HG03354 (cell line): ENCODE measurements around the gene GNLY.
"Not testable (repeated sequence)": the region's sequence is repeated elsewhere in the genome, so short reads cannot be mapped to it uniquely, and the experiment has no call there.

ENCODE experiments used
- ATAC-seq: cut with Tn5 transposase; IDR thresholded peaks from one replicate; pipeline ENCODE4 v1.9.1; 2021; ENCODE audit warnings: mild to moderate bottlenecking; ENCODE audit not compliant: unreplicated experiment, poor library complexity, severe bottlenecking

Gene GNLY

GRCh38 chr2:85694052-85695025 lies at the start of gene GNLY:
Gene GNLY (plus strand): TSS chr2:85694358. CDS start chr2:85694419, 61 bp downstream.
- no peak for ATAC-seq

GRCh38 chr2:85644909-85645308 lies 49.2 kb upstream of the GNLY start:
- no peak for ATAC-seq

- ATAC-seq, result no peak
Observed at GRCh38 chr2:85646166-85646565, 48.0 kb upstream of the GNLY start.

GRCh38 chr2:85647823-85648526 lies 46.2 kb upstream of the GNLY start:
- ATAC-seq, result peak; percentile 58

- no peak for ATAC-seq
Observed at GRCh38 chr2:85648619-85649018, 45.5 kb upstream of the GNLY start.

GRCh38 chr2:85649201-85650190 lies 44.7 kb upstream of the GNLY start:
- no peak for ATAC-seq

GRCh38 chr2:85650456-85650855 lies 43.7 kb upstream of the GNLY start:
- ATAC-seq, result no peak

- no peak for ATAC-seq
Observed at GRCh38 chr2:85651097-85651496, 43.1 kb upstream of the GNLY start.

GRCh38 chr2:85652056-85652455 lies 42.1 kb upstream of the GNLY start:
- no peak for ATAC-seq

GRCh38 chr2:85653996-85654395 lies 40.2 kb upstream of the GNLY start:
- ATAC-seq, result no peak

- no peak for ATAC-seq
Observed at GRCh38 chr2:85655961-85656417, 38.2 kb upstream of the GNLY start.

- ATAC-seq, result no peak
Observed at GRCh38 chr2:85656468-85656867, 37.7 kb upstream of the GNLY start.

- ATAC-seq, result not testable (repeated sequence)
Observed at GRCh38 chr2:85657399-85657798, 36.8 kb upstream of the GNLY start.

- no peak for ATAC-seq
Observed at GRCh38 chr2:85659324-85659981, 34.7 kb upstream of the GNLY start.

GRCh38 chr2:85660301-85660700 lies 33.9 kb upstream of the GNLY start:
- not testable (repeated sequence) for ATAC-seq

GRCh38 chr2:85660725-85661124 lies 33.4 kb upstream of the GNLY start:
- ATAC-seq, result no peak

- no peak for ATAC-seq
Observed at GRCh38 chr2:85661139-85661858, 32.9 kb upstream of the GNLY start.

- ATAC-seq, result no peak
Observed at GRCh38 chr2:85662899-85663593, 31.1 kb upstream of the GNLY start.
